Fibroblast of gingiva (primary cell): ENCODE results near the gene ZNF197.
"Not testable (repeated sequence)": the region's sequence is repeated elsewhere in the genome, so short reads cannot be mapped to it uniquely, and the experiment has no call there.

Experiments used
- DNase-seq: peaks from one replicate; pipeline ENCODE4 v3.0.0-alpha.2; 2011; ENCODE audit warnings: low read depth

The ZNF197 gene

DNA sequence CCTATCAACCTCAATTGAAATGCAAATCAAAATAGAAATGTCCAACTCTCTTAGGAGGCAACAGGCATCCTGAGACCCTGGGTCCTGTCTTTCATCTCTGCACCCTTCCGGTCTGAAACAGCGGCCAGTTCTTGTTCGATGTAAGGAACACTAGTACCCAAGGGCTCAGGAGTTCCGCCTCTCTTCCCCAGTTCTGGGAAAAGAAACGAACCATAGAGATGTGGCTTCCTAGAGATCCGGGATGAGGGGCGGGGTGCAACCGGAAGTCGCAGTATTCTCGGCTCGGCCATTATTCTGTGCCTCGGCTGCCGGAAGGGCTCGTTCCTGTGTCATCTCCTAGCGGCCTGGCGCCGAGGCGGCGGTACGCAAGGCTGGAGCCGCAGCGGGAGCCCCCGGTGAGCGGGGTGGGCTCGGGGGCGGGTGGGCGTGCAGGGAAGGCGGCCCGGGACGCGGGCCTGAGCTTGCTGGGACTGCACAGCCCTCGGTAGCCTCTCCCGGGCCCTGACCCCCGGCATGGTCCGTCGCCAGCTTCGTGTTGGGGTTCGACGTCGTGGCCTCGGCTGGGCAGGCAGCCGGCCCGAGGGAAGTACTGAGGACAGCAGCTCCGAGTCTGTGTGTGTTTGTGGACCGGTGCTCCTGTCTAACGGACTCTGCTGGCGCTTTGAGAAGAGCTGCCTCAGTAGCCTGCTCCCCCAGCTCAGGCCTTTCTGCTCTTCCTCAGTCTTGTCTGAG, at the start of gene ZNF197:
Gene ZNF197, plus strand, starts transcription at position 288 of the 732 bp plus-strand sequence. CDS start 4,119 bp downstream, outside the sequence.
- peak; percentile 91 for DNase-seq

DNA sequence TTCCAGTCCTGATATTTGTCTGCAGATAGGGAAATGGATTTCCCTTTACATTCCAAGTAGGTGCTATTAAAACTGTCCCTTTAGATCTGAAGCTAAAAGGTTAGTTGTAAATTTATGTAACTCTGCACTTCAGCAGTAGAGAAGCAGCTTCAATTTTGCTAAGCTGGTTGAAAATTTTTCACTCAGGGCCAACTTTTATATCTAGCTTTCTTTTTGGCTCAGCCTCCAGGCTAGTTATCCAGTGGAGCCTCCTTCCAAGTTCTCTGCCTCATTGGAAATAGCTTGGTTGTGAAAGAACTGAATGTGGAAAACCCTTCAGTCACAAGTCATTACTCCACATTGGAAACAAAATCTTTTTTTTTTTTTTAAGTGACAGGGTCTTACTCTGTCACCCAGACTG, 48.2 kb upstream of the ZNF197 start:
- DNase-seq = no peak

DNA sequence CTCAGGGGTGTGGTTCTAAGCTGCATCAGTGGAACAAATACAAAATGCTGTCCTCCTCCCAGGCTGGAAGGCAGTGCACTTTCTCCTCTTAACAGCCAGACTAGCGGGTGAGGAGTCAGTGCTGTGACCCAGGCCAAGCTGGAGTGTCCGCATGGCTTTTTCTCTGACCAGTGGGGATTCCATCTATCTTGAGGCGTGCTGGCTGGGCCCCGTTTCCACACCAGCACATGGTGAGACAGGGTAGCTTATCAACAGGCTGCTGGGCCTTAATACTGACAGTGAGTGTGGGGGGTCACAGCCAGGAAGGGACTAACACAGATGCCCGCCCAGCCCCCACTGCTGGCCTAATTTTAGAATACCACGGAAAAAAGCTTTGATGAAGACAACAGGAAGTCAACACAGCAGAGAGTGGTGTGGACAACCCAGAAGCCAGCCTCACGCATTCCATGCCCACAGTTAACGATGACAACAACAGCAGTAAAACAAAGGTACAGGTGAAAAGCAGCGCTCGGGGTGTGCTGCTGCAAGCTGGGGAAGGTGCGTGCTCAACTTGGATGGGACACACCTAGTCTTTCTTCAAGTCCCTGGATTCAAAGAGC, 47.4 kb upstream of the ZNF197 start:
- not testable (repeated sequence) for DNase-seq

DNA sequence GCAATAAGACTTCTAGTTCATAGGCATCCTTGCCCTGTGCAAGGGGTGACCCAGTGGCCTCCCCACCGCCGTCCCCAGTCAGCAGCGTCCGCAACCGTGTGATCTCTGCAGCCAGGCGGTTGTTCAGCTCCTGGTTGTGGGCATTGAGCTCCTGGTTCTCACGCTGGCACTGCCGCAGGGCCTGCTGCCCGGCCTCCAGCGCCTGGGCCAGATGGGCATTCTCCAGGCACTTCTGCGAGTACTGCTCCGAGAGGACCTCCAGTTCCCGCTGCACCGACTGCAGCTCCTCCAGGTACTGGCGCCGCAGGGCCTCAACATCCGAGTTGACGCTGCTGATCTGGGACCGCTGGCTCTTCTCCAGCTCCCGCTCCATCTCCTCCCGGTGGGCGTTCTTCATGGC, 46.5 kb upstream of the ZNF197 start:
- DNase-seq = not testable (repeated sequence)

DNA sequence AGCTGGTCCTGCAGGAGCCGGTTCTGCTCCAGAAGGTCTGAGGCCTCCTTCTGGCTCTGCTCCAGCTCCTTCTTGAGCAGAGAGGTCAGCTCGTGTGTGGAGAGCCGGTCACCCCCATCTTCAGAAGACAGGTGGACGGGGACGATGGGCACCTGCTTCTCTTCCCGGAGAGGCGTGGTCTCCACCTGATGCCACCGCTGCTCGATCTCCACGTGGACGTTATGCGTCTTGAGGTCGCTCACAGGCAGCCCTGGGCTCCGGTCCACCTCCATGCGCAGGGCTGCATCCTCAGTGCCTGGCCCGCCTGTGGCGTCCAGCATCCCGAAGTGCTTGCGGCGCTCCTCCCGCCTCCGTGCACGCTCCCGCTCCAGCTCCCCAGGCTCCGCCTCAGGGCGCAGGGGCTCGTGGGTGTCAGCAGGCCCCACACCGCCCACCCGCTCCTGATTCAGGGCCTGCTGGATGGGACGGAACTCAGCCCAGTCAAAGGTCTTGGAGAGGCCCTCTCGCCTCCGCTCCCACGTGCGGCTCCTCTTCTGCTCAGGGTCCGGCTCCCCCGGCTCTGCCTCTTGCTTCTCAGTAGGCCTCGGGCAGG, 45.8 kb upstream of the ZNF197 start:
- DNase-seq = not testable (repeated sequence)

DNA sequence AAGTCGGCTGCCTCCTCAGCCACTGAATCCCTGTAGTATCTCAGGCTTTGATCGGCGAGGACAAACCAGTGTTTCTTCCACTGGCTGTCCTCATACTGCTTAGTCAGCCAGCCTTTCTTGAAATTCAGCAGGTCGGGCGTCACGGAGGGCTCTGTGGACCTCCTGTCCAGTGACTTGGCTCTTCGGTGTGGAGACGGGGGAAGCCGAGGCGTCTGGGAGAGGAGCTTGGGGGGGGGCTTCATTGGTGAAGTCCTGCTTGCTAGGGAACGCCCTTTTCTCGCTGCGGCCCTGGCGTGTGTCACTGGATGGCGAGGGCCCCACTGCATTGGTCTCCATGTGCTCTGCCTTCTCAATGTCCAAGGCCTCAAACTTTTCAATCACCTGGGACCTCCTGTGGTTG, 45.1 kb upstream of the ZNF197 start:
- DNase-seq = not testable (repeated sequence)

DNA sequence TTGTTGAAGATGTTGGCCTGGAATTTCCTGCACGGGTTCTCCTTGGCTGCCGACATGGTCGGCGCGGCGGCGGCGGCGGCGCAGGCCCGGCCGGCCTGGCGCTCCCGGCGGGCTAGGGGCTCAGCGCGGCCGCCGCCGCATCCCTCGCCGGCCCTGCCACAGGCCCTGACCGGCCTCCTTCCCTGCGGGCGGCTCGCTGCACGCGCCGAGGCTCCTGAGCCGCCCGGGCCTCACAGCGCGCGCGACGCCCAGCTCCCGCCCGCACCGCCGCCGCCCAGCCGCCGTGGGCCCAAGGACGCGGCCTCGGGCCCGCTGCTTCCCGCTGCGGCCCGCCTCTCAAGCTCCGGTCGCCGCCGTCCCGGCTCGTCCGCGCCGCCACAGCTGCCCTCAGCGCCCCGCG, 43.9 kb upstream of the ZNF197 start:
- not testable (repeated sequence) for DNase-seq

DNA sequence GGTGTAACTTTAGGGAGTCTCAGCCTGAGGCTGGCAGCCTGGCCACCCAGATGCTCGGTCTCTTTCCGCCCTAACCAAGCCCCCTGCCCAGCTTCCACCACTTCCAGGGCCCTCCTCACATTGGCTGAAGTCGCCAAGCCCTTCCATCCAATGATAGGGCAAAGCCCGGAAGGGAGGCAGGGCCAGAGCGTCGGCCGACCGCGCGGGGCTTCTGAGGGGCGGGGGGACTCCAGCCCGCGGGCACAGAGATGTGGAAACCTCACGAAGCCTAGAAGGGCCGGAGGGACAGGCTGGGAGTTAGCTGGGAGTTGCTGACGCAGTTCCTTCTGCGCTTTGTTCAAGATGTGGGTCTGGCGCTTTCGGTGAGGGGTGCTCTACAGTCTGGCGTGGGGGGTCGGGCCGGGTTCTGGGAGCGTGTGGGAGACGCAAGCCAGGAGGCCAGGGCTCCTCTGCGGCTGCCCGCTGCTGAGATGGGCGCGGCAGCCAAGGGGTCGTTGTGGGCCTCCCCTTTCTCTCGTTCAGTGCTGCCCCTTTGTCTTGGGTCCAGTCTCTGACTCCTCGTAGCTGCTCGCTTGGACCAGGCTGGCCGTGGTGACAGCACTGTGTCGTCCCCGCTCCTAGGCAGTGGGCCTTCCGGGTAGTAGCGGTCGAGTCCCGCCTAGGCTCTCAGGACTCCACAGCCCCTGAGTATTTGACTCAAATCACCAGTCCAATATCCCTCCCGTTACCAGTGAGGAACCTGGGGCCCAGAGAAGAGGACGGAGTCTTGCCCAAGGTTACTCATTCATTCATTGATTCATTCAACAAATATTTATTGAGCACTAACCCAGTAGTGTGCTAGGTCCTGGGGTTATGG, 40.0 kb upstream of the ZNF197 start, which contains the start of gene ZNF660:
Gene ZNF660, plus strand, starts transcription at position 319 of the 856 bp plus-strand sequence. CDS start 9,230 bp downstream, outside the sequence.
- DNase-seq = peak; percentile 65

DNA sequence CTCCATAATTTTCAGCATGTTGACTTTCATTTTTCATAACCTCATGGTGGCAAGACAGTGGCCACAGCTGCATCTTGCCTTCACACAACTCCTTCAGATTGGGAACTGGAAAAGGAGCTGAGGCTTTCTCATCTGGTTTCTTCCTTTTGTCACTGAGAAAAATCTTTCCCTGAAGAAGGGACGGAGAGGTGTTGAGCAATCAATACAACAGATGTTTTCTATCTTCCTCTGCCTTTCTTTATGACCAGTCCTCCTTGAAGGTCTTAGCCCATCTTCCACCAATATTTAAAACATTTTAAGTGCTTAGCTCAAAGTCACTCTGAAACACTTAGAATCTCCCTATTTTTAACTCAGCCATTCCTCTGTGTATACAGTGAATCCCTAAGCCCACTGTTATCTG, 28.2 kb upstream of the ZNF197 start:
- peak; percentile 10 for DNase-seq

DNA sequence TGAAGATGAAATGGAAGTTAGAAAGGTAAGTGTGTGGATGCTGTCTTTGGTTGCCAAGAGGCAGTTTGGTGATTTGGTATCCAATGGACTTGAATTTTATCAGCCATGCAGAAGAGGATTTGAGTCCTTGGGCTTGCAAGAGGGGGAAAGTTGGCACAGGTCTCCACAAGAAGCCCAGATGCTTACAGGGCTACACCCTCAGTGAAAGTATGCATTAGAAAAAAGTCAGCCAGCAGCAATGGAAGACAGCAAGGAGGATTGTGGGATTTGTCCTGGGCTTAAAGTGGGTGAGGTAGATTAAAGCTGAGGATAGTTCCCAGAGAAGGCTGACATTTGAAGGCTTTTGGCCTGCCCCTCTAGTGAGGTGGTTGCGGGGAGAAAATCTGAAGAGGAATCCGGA, 23.1 kb upstream of the ZNF197 start:
- no peak for DNase-seq

DNA sequence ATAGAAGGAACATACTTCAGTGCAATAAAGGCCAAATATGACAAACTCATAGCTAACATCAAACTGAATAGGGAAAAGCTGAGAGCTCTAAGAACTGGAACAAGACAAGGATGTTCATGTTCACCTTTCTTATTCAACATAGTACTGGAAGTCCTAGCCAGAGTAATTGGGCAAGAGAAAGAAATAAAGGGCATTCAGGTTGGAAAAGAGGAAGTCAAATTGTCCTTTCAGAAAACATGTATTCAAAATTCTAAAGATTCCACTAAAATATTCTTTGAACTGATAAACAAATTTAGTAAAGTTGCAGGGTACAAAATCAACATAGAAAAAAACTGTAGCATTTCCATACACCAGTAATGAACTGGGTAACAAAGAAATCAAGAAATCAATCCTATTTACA, 12.2 kb upstream of the ZNF197 start:
- no peak for DNase-seq

DNA sequence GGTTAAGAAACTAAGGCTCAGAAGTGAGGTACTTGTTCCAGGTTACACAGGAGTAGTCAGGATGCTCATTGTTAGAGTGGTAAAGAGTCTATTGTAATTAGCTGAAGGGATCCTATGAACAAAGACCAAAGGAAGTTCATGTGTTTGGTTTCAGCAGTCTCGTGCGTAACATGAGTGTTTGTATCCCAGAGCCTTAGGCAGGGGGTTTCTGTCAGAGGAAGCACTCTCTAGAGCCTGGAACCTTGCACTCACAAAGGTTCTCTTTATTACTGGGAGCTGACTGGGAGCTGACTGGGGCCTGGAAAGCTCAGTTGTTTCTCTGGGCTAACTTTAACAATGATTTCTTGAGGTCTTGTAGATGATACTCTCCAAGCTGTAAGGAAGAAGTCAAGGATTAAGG, 3.9 kb downstream of the ZNF197 start:
- DNase-seq = no peak

DNA sequence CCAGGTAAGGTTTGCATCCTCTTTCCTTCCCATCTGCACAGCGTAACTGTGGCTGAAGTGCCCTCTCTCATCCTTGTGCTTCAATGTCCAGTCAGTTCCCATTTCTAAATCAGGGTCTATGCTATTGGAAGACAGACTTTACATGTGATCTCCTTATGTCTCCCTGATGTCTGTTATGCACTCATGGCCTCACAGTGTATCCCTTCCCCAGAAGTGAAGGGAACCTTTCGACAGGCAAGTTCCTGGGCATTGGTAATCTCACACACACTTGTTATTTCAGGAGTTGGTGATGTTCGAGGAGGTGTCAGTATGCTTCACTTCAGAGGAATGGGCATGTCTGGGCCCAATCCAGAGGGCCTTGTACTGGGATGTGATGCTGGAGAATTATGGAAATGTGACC, 7.4 kb downstream of the ZNF197 start:
- DNase-seq = no peak

DNA sequence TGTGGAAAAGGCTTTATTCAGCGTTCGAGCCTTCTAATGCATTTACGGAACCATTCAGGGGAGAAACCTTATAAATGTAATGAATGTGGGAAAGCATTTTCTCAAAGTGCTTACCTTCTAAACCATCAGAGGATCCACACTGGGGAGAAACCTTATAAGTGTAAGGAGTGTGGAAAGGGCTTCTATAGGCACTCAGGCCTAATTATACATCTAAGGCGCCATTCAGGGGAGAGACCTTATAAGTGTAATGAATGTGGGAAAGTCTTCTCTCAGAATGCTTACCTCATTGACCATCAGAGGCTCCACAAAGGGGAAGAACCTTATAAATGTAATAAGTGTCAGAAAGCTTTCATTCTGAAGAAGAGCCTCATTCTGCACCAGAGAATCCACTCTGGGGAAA, 17.5 kb downstream of the ZNF197 start:
- DNase-seq = no peak

DNA sequence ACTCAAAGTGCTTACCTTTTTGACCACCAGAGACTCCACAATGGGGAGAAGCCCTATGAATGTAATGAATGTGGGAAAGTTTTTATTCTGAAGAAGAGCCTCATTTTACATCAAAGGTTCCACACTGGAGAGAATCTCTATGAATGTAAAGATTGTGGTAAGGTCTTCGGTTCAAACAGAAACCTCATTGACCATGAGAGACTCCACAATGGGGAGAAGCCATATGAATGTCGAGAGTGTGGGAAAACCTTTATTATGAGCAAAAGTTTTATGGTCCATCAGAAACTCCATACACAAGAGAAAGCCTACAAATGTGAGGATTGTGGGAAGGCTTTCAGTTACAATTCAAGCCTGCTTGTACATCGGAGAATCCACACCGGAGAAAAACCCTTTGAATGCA, 18.2 kb downstream of the ZNF197 start:
- DNase-seq = no peak

DNA sequence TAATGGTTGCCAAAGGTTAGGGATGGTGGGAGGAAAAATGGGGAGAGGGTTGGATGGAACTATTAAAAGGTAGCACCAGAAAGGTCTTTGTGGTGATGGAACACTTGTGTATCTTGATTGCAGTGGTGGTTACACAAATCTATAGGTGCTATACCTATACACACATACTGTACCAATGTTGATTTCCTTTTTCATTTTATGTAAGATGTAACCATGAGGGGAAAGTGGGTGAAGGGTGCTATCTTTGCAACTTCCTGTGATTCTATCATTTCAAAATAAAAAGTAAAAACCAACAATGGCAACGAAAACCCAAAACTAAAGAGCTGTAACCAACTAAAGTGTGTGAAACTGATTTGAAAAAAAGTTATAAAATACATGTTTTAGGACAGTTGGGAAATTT, 22.9 kb downstream of the ZNF197 start:
- DNase-seq = no peak

DNA sequence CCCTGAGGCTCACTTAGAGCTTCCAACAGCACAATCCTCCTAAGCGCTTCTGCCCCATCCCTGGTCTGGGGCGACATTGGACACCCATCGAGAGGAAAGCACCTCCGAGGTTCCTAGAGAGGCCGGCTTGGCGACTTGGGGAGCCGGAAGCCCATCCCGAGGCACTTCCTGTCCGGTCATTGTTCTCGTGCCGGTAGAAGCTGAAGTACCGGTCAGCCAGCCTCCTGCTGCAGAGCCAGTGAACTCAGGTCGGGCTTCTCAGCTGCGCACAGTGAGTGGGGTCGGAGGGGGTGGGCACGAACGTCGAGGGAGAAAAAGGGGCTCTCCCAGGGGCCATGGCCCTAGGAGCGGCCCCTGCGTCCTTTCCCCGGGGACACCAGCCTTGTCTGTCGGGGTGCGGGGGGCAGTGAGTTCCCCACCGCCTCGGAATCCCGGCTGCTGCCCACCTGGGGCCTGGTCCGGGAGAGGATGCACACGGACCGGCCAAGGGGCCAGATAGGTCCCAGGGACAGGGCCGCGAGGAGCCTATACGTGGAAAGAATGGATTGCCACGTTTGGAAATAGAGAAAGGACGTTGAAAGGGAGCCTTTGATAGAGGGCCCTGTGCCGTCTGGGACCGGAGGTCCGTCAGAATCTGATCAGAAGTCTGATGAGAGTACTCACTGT, 23.9 kb downstream of the ZNF197 start, which contains the start of gene ZNF35:
Gene ZNF35, plus strand, starts transcription at position 169 of the 666 bp plus-strand sequence. CDS start 2,336 bp downstream, outside the sequence.
- peak; percentile 90 for DNase-seq

DNA sequence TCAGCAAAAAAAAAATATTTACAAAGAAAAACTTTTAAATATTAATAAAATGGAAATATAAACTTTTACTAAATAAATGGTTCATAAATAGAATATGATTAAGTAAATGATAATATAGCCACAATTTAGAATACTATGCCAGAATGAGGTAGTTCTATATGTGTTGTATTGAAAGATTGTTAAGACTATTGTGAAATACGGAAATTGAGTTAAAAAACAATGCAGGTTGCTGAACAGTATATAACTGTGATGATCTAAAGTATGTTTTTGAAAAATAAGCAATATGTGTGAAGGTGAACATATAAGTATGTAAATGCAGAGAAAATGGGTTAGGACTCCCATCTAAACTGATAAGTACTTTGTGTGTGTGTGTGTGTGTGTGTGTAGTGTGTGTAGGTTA, 24.9 kb downstream of the ZNF197 start:
- DNase-seq = no peak

DNA sequence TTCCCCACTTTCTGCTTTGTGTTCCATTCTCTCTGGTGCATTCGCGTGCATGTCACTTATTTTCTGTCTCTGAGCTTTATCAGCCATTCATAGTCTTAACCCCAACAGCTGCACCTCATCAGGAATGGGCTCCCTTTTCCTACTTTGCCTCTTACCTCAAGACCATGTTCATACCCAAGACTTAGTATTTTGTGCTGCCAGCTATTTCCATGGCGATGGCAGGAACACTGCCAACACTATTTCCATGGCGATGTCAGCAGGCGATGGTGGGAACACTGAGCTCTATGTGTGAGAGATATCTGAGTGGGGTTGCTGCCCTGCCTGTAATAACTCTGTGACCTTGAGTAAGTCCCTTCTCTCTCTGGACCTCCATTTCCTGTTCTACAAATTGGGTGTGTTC, 29.2 kb downstream of the ZNF197 start:
- no peak for DNase-seq

DNA sequence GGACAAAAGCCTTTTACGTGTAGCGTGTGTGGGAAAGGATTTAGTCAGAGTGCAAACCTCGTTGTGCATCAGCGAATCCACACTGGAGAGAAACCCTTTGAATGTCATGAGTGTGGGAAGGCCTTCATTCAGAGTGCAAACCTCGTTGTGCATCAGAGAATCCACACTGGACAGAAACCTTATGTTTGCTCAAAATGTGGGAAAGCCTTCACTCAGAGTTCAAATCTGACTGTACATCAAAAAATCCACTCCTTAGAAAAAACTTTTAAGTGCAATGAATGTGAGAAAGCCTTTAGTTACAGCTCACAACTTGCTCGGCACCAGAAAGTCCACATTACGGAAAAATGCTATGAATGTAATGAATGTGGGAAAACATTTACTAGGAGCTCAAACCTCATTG, 34.2 kb downstream of the ZNF197 start:
- no peak for DNase-seq

DNA sequence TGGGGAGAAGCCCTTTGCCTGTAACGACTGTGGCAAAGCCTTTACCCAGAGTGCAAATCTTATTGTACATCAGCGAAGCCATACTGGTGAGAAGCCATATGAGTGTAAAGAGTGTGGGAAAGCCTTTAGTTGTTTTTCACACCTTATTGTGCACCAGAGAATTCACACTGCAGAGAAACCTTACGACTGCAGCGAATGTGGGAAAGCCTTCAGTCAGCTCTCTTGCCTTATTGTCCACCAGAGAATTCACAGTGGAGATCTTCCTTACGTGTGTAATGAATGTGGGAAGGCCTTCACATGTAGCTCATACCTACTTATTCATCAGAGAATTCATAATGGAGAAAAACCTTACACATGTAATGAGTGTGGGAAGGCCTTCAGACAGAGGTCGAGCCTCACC, 34.6 kb downstream of the ZNF197 start:
- DNase-seq = no peak

DNA sequence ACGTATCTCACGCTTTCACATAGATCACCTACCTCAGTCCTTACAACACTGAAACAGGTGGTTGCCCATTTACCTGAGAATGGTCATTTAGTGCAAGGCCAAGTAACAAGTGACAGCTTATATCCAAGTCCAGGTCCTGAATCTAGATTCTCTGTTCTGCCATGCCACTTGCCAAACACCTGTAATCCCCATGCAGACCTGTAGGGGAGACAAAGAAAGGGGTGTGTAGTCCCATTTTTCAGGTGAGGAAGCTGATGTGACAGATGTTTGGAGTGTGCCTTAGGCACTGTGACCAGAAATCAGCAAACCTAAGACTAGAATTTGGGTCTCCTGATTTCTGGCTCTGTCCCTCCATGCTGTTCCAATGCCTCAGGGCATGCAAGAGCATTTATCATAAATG, 36.4 kb downstream of the ZNF197 start:
- DNase-seq = no peak
